Esophagus muscularis mucosa (tissue), 4 donors: Measurements from ENCODE around the gene TMC1.
A peak's percentile ranks its signal among the peaks of the same experiment; 100 is the strongest.

Experiments
- CTCF ChIP-seq, 3 experiments: fragments of 200-600 bp in 2 of 3; fragments of 450-650 bp in 1 of 3; sonication (generic) in 2 of 3; IDR thresholded peaks; one replicate each; pipeline ENCODE4 v1.5.1; 2017 to 2019; ENCODE audit warnings: antibody characterized with exemption in 3 of 3, mild to moderate bottlenecking in 2 of 3, moderate library complexity in 1 of 3
- EP300 ChIP-seq: sonication (generic); formaldehyde crosslinking; IDR thresholded peaks from one replicate; pipeline ENCODE4 v1.6.1; 2017; ENCODE audit warnings: antibody characterized with exemption
- POLR2A ChIP-seq: fragments of 450-650 bp; IDR thresholded peaks from one replicate; pipeline ENCODE4 v1.6.1; 2017; ENCODE audit warnings: antibody characterized with exemption, moderate library complexity, mild to moderate bottlenecking, low read depth
- POLR2AphosphoS5 ChIP-seq, 2 donors: sonication (generic); formaldehyde crosslinking; IDR thresholded peaks; one replicate each; pipeline ENCODE4 v1.6.1; 2017; ENCODE audit warnings: antibody characterized with exemption in 2 of 2

GRCh38 chr9:72592502-72593403, 71.3 kb downstream of the TMC1 start:
- TF ChIP-seq CTCF (IDR thresholded peaks at IDR 0.05) = peak; percentile 77 to 84 (median 83)
- TF ChIP-seq POLR2AphosphoS5 (IDR thresholded peaks at IDR 0.05) = no peak
- no peak for TF ChIP-seq POLR2A
- no peak for TF ChIP-seq EP300
